Upper lobe of left lung (tissue), 4 donors: ENCODE measurements around the gene SMLR1.

Source experiments
- POLR2A ChIP-seq, 4 donors: fragments of 450-650 bp; IDR thresholded peaks; one replicate each; pipeline ENCODE4 v1.5.1; 2016 to 2017; ENCODE audit warnings: antibody characterized with exemption in 4 of 4, mild to moderate bottlenecking in 2 of 4
- TF ChIP-seq, protein P1 (sequence below), 6 experiments: fragments of 450-650 bp in 4 of 6; fragments of 200-600 bp in 2 of 6; sonication (generic) in 2 of 6; IDR thresholded peaks; one replicate each; pipeline ENCODE4 v1.5.1; 2016 to 2019; ENCODE audit warnings: antibody characterized with exemption in 6 of 6

DNA sequence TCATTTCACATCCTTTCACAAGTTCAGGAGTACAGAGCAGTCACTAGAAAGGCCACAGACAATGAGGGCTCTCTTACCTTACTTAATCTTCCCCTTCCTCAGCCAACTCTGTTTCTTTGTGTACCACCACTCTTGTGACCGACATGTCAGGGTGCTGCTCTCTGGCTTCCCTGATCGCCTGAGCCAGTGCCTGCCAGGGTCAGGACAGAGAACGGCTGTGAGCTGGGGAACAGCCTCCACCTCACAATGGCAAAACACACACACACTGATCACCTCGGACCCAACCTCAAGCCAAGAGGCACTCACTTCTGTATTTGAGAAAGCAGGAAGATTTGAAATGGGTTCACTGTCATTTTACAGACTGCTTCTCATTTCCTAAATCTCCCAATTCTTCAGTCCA lies 30.8 kb downstream of the SMLR1 start:
- TF ChIP-seq, protein P1, sequence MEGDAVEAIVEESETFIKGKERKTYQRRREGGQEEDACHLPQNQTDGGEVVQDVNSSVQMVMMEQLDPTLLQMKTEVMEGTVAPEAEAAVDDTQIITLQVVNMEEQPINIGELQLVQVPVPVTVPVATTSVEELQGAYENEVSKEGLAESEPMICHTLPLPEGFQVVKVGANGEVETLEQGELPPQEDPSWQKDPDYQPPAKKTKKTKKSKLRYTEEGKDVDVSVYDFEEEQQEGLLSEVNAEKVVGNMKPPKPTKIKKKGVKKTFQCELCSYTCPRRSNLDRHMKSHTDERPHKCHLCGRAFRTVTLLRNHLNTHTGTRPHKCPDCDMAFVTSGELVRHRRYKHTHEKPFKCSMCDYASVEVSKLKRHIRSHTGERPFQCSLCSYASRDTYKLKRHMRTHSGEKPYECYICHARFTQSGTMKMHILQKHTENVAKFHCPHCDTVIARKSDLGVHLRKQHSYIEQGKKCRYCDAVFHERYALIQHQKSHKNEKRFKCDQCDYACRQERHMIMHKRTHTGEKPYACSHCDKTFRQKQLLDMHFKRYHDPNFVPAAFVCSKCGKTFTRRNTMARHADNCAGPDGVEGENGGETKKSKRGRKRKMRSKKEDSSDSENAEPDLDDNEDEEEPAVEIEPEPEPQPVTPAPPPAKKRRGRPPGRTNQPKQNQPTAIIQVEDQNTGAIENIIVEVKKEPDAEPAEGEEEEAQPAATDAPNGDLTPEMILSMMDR (IDR thresholded peaks at IDR 0.05): no peak
- TF ChIP-seq POLR2A (IDR thresholded peaks at IDR 0.05): no peak
